Mesothelial cell of epicardium (in vitro differentiated cells): ENCODE measurements around the gene NOSIP. TPM values are rescaled to one million over a fixed set of nuclear protein-coding genes. Genes with fewer than 3 reads are reported as not detected.

Experiments
- DNase-seq, 2 experiments: peaks; one replicate each; pipeline ENCODE4 v3.0.0; 2021; ENCODE audit warnings: low spot score in 2 of 2; ENCODE audit not compliant: unreplicated experiment in 2 of 2
- H3K27ac Mint-ChIP-seq: 2 replicates; pipeline ENCODE4 v1.8.0; 2021; ENCODE audit warnings: mixed read lengths
- H3K27me3 Mint-ChIP-seq: 2 replicates; pipeline ENCODE4 v1.8.0; 2021; ENCODE audit warnings: low read depth, mixed read lengths
- H3K36me3 Mint-ChIP-seq: 2 replicates; pipeline ENCODE4 v1.8.0; 2021; ENCODE audit warnings: mixed read lengths
- H3K4me1 Mint-ChIP-seq: 2 replicates; pipeline ENCODE4 v1.8.0; 2021; ENCODE audit warnings: mixed read lengths
- H3K4me3 Mint-ChIP-seq: 2 replicates; pipeline ENCODE4 v1.8.0; 2021; ENCODE audit warnings: mild to moderate bottlenecking, moderate library complexity, mixed read lengths
- H3K9me3 Mint-ChIP-seq: 2 replicates; pipeline ENCODE4 v1.8.0; 2021; ENCODE audit warnings: mixed read lengths
- total RNA-seq: library from RNA; stranded (reverse); gene quantifications from 3 replicates; pipeline ENCODE4 v1.2.1, GENCODE V29; 2021
- TF ChIP-seq, protein P1 (sequence below): fragments of 200-600 bp; sonication (generic); IDR thresholded peaks from one replicate; pipeline ENCODE4 v1.5.0; 2021; ENCODE audit warnings: antibody characterized with exemption; ENCODE audit not compliant: unreplicated experiment

Gene NOSIP
- total RNA-seq, 1 donor from 2014 or later: 53.3 TPM

DNA sequence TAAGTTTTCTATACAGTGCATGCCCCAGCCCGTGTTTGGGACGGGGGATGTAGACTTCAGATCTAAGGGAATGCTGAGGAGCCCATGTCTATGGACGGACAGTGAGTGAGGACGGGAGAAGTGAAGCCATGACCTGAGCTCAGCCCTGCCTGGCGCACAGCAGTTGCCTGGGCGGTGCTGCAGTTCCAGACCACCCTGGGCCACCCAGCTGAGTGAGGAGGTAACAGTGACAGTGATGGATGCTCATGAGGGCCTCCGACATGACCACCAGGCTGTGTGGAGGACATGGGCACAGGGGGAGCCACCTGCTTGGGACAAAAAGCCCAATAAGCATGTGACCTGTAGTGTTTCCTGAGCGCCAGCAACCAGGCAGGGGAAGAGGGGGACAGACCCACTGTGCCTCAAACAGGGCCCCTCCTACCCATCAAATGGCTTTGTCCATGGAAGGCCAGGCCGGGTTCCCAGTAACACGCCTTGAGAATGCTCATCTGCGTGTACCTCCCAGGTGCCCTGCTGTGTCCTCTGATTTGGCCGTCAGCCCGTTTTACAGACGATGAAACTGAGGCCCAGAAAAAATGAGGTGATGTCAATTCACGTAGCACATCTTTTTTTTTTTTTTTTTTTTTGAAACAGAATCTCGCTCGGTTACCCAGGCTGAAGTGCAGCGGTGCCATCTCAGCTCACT is 22.6 kb downstream of the NOSIP start:
- Mint-ChIP-seq H3K36me3 (peaks cover 28% of the 10 kb centered on the region), H3K27ac (no peak overlapping the region)

DNA sequence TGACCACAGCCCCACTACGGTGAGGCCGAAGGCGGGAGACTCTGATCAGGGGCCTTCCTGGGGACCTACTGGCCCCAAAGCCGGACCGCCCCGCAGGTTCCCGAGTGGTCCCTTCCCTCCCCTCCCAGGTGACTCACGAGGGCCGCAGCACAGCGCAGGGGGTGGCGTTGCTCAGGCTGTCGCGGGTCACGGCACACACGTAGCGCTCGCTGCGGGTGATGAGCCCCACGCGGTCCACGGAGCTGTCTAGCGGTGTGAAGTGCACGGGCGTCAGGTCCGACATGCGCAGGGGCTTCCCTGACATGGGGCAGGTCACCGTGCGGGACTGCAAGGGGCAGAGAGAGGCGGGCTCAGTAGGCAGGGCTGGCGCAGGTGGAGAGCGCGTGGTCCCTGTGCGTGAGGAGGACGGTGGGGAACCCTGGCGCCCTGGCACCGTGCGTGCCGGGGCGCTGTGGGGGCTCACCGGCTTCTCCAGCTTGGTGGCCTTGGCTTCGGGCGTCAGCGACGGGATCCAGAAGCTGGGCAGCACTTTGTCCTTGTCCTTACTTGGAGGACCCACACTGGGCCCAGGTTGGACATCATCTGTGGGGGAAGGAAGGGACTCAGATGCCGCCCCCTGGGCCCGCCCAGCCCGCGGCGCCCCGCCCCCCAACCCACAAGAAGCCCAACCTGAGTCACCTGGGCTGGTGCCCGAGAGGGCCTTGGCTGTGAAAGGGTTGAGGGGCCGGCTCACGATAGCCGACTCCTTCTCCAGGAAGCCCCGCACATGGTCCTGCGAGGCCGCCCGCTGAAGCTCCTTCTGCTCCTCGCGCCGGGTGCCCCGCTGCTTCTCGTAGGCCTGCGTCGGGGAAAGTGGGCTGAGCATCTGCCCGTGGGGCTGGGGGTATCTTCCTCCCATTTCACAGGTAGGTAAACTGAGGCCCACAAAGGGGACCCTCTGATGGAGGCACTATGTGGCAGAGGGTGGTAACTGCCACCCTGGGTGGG is 23.7 kb downstream of the NOSIP start:
- DNase-seq: no peak
- H3K27ac Mint-ChIP-seq: no peak overlapping the region
- TF ChIP-seq, protein P1, sequence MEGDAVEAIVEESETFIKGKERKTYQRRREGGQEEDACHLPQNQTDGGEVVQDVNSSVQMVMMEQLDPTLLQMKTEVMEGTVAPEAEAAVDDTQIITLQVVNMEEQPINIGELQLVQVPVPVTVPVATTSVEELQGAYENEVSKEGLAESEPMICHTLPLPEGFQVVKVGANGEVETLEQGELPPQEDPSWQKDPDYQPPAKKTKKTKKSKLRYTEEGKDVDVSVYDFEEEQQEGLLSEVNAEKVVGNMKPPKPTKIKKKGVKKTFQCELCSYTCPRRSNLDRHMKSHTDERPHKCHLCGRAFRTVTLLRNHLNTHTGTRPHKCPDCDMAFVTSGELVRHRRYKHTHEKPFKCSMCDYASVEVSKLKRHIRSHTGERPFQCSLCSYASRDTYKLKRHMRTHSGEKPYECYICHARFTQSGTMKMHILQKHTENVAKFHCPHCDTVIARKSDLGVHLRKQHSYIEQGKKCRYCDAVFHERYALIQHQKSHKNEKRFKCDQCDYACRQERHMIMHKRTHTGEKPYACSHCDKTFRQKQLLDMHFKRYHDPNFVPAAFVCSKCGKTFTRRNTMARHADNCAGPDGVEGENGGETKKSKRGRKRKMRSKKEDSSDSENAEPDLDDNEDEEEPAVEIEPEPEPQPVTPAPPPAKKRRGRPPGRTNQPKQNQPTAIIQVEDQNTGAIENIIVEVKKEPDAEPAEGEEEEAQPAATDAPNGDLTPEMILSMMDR: no peak
- H3K4me1 Mint-ChIP-seq: no peaks in the 10 kb centered on the region
- no peaks in the 10 kb centered on the region for H3K27me3 Mint-ChIP-seq
- H3K9me3 Mint-ChIP-seq: no peaks in the 10 kb centered on the region
- peaks cover 30% of the 10 kb centered on the region for H3K36me3 Mint-ChIP-seq
- no peak overlapping the region for H3K4me3 Mint-ChIP-seq

More for the DNA sequence above, 22.6 kb downstream of the NOSIP start:
- DNase-seq: no peak
- Mint-ChIP-seq H3K9me3 (no peaks in the 10 kb centered on the region), H3K4me1 (no peaks in the 10 kb centered on the region), H3K27me3 (no peaks in the 10 kb centered on the region), H3K4me3 (no peak overlapping the region)
- TF ChIP-seq, protein P1: no peak

DNA sequence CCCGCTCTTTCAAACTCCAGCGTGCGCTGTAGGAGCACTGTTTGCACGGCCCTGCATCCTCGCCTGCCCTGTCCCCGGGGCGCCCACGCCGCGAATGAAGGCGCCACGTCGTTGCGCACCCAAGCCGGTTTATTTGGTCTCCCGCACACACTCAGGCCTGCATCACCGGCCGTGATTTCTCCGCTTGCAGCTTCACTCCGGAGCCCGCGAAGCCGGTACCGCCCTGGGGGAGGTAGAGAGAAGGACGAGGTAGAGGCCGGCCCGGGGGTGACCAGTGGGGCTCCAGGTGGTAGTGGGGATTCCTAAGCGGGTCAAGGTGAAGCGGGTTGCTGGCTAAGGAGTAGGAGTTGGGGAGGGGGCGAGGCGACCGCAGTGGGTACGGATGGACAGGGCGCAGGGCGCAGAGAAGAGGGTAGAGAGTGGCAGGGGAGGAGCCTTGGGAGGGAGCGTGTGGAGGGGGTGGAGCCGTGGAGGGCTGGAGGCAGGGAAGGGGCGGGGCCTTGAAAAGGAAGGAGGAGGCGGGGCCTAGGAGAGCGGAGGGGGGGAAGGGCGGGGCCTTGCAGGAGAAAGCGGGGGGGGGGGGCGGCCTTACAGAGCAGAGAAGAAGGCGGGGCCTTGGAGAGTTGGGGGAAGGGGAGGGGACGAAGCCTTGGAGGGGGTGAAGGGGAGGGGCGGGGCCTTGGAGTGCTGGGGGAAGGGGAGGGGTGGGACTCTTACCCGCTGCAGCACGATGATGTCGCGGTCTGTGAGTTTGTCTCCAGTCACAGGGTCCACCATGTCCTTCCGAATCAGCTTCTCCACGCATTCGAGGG is 24.6 kb downstream of the NOSIP start:
- no peak overlapping the region for H3K4me3 Mint-ChIP-seq
- peak in 1 of 2 experiments; percentile 50 for DNase-seq
- no peaks in the 10 kb centered on the region for H3K9me3 Mint-ChIP-seq
- H3K27ac Mint-ChIP-seq: no peak overlapping the region
- TF ChIP-seq, protein P1: no peak
- H3K36me3 Mint-ChIP-seq: peaks cover 28% of the 10 kb centered on the region
- H3K27me3 Mint-ChIP-seq: no peaks in the 10 kb centered on the region
- H3K4me1 Mint-ChIP-seq: no peaks in the 10 kb centered on the region

DNA sequence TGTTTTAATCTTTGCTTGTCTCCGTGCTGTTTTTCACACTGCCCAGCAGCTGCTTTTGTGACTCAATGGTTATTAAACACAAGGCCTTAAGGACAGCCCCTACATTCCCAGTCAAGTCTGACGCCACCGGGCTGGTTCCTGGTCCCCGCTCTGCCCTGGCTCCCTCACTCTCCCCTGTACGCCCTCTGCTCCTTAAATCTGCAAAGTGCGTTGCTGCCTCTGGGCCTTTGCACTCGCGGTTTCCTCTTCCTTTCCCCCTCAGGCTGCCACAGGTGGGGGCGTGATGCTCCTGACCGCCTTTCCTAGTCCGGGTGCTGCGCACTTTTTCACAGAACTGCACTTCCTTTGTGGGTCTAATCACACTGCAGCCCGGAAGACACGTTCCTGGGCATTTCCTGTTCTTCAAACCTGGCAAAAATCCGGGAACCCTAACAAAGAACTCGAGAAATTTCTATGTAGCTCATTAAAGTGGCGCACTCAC is 25.6 kb downstream of the NOSIP start:
- DNase-seq: no peak
- peaks cover 28% of the 10 kb centered on the region for H3K36me3 Mint-ChIP-seq
- no peaks in the 10 kb centered on the region for H3K4me1 Mint-ChIP-seq
- no peaks in the 10 kb centered on the region for H3K9me3 Mint-ChIP-seq
- no peak overlapping the region for H3K4me3 Mint-ChIP-seq
- no peak overlapping the region for H3K27ac Mint-ChIP-seq
- TF ChIP-seq, protein P1: no peak
- no peaks in the 10 kb centered on the region for H3K27me3 Mint-ChIP-seq
